ENCODE results near the gene GAN.
"Not testable (repeated sequence)": the region's sequence is repeated elsewhere in the genome, so short reads cannot be mapped to it uniquely, and the experiment has no call there.

The GAN gene

GRCh38 chr16:81397879-81398520 is 83.2 kb downstream of the GAN start:
- DNase-seq (ENCODE audit: low read depth) = no peak

- no peak for DNase-seq (ENCODE audit: low read depth)
Observed at GRCh38 chr16:81399909-81400308, 85.1 kb downstream of the GAN start.

- DNase-seq (ENCODE audit: low read depth) = no peak
Observed at GRCh38 chr16:81401035-81401950, 86.5 kb downstream of the GAN start.

GRCh38 chr16:81403208-81403600 is 88.4 kb downstream of the GAN start:
- no peak for DNase-seq (ENCODE audit: low read depth)

GRCh38 chr16:81403601-81404391 is 89.0 kb downstream of the GAN start:
- DNase-seq (ENCODE audit: low read depth) = peak; percentile 75

GRCh38 chr16:81405002-81405401 is 90.2 kb downstream of the GAN start:
- DNase-seq (ENCODE audit: low read depth) = not testable (repeated sequence)

- DNase-seq (ENCODE audit: low read depth) = no peak
Observed at GRCh38 chr16:81405702-81406113, 90.9 kb downstream of the GAN start.

GRCh38 chr16:81408409-81408950 is 93.7 kb downstream of the GAN start:
- DNase-seq (ENCODE audit: low read depth) = no peak

GRCh38 chr16:81409016-81409556 is 94.3 kb downstream of the GAN start:
- DNase-seq (ENCODE audit: low read depth) = no peak

GRCh38 chr16:81410643-81411293 is 96.0 kb downstream of the GAN start:
- DNase-seq (ENCODE audit: low read depth) = no peak

GRCh38 chr16:81413245-81413990 is 98.7 kb downstream of the GAN start:
- DNase-seq (ENCODE audit: low read depth) = no peak

- no peak for DNase-seq (ENCODE audit: low read depth)
Observed at GRCh38 chr16:81415751-81416150, 101.0 kb downstream of the GAN start.

GRCh38 chr16:81416749-81417148 is 102.0 kb downstream of the GAN start:
- no peak for DNase-seq (ENCODE audit: low read depth)

GRCh38 chr16:81417210-81417609 is 102.4 kb downstream of the GAN start:
- DNase-seq (ENCODE audit: low read depth) = no peak

- DNase-seq (ENCODE audit: low read depth) = no peak
Observed at GRCh38 chr16:81419806-81420205, 105.0 kb downstream of the GAN start.

GRCh38 chr16:81421126-81421525 is 106.4 kb downstream of the GAN start:
- DNase-seq (ENCODE audit: low read depth) = no peak

- no peak for DNase-seq (ENCODE audit: low read depth)
Observed at GRCh38 chr16:81421536-81421935, 106.8 kb downstream of the GAN start.

- DNase-seq (ENCODE audit: low read depth) = not testable (repeated sequence)
Observed at GRCh38 chr16:81422153-81422552, 107.4 kb downstream of the GAN start.

- DNase-seq (ENCODE audit: low read depth) = no peak
Observed at GRCh38 chr16:81424771-81425170, 110.0 kb downstream of the GAN start.

GRCh38 chr16:81427219-81427618 is 112.5 kb downstream of the GAN start:
- DNase-seq (ENCODE audit: low read depth) = no peak

- no peak for DNase-seq (ENCODE audit: low read depth)
Observed at GRCh38 chr16:81429045-81429521, 114.3 kb downstream of the GAN start.

All from stimulated activated CD8-positive, alpha-beta memory T cell treated with anti-CD3 and anti-CD28 coated beads, Interleukin-7, amount 100 ng/mL, for 24 hours (primary cell).